GM11168 (cell line): ENCODE measurements around the gene FKBP2.

Source experiments
- in situ Hi-C: fragments of 300-500 bp; cut with MboI; formaldehyde crosslinking; loops from one replicate; pipeline ENCODE4 v1.12.0; 2022; ENCODE audit warnings: low sequenced_read_pairs; ENCODE audit not compliant: unreplicated experiment

Gene FKBP2

DNA sequence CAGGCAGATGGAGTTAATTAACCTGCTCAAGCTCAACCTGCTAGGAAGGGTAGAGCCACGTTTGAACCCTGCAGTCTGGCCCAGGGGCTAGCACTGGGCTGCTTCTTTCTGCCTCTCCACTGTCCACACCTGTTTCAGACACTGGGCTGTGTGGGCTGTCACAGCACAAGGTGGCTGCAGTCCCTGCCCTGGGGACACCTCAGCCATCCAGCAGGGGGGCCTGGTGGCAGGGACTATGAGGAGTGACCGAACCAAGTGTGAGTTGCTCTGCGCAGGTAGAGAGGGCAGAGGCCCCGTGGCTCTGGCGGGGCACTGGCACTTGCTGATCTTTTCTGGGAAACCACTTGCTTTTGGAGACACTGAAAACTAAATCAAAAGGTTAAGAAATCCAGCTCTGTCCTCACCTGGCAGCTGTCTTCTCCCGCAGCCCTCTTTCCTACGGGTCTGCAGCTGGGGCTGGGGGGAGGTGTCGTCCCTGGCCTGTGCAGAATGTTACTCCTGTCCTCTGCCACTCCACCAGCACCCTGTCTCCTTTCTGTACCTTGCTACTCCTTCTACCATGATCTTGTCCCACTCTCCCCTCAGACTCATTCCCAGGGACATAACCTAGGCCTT lies 37.8 kb downstream of the FKBP2 start:
- in situ Hi-C loops = no loop called here

- in situ Hi-C loops = no loop called here
Observed at GRCh38 chr11:64281957-64282770, 41.3 kb downstream of the FKBP2 start.

DNA sequence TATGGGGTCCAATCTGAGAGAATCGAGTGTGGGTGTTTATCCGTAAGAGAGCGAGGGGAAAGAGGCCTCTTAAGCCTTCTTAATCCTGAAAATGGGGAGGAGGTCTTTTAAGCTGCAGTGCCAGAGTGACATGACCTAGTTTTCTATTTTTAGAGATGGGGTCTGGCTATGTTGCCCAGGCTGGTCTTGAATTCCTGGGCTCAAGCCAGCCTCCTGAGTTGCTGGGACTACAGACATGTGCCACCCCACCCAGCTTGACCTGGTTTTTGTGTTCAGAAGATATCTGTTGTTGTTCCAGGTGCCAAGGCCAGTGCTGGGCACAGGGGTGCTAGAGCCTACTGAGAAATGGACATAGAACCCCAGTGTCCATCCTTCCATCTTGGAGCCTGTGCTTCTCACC lies 42.2 kb downstream of the FKBP2 start:
- in situ Hi-C loops = no loop called here

- in situ Hi-C loops = no loop called here
Observed at GRCh38 chr11:64284048-64284961, 43.4 kb downstream of the FKBP2 start, which contains the start of gene BAD. BAD (minus strand) TSS chr11:64284665; CDS start chr11:64284368, 297 bp downstream.

GRCh38 chr11:64284962-64285884 lies 44.3 kb downstream of the FKBP2 start, which contains the start of gene GPR137:
GPR137 (plus strand) TSS chr11:64285848; CDS start chr11:64286525, 677 bp downstream.
- in situ Hi-C loops = no loop called here

DNA sequence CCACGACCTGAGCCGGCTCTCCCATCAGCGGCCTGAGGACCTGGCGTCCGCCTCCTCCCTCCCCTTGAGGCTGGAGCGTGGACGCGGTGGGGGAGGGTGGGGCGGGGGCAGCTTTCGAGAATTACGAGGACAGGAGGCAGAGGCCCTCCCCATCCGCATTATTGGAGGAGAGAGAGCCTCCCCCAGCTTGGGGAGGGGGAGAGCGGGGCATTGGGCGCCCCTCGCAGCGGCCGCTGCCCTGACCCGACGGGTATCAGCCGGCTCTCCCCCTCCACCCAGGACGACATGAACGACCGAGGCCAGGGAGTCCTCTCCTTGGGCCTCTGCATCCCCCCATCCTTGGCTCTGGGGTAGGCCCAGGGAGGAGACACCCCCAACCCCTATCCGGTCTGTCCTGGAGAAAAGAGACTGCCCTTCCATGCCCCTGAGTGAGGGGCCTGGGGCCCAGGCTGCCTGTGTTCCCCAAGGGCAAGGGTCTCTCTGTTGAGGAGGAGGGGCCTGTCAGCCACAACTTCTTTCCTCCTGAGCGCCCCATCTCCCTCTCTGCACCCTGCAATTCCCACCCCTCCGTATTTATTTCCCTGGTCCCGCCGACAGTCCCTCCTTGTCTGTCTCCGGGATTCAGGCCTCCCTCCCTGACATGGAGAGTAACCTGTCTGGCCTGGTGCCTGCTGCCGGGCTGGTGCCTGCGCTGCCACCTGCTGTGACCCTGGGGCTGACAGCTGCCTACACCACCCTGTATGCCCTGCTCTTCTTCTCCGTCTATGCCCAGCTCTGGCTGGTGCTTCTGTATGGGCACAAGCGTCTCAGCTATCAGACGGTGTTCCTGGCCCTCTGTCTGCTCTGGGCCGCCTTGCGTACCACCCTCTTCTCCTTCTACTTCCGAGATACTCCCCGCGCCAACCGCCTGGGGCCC lies 45.2 kb downstream of the FKBP2 start:
- in situ Hi-C loops = no loop called here

DNA sequence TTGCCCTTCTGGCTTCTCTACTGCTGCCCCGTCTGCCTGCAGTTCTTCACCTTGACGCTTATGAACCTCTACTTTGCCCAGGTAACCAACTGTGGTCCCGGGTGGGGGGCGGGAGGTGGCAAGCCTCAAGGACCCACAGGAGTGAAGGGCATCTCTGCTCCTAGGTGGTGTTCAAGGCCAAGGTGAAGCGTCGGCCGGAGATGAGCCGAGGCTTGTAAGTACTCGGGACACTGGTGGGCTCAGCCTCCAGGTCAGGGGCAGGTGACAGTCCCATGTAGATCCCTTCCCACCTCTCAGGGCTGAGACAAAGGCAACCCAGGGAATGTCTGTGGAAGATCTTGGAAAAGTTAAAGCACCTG lies 45.9 kb downstream of the FKBP2 start:
- in situ Hi-C loops = no loop called here

- in situ Hi-C loops = no loop called here
Observed at GRCh38 chr11:64287676-64288352, 46.9 kb downstream of the FKBP2 start.

GRCh38 chr11:64288353-64288750 lies 47.5 kb downstream of the FKBP2 start:
- in situ Hi-C loops = no loop called here

DNA sequence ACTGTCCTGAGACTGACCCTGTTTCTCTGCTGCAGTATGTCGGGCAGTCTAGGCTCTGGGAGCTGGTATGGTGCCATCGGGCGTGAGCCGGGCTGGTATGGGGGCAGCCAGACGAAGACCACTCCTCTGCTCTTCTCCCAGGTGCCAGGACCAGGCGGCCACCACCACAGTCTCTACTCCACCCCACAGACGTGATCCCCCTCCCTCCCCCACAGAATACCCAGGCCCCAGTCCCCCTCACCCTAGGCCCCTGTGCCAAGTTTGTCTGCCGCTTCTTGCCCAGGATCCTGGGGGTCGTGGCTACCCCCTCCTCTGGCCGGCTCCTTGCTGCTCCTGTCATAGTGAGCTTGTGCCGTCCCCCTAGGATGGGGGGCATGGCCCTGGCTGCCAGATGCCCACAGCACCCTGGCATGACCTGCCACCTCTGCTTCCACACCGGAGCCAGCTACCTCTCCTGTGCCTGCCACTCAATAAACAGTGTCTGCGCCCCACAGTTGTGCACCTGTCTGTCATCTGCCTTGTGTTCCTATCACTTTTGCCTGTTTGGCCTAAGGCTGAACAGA lies 48.2 kb downstream of the FKBP2 start:
- in situ Hi-C loops = no loop called here

- in situ Hi-C loops = no loop called here
Observed at GRCh38 chr11:64290352-64291261, 49.7 kb downstream of the FKBP2 start.

GRCh38 chr11:64291262-64291751 lies 50.4 kb downstream of the FKBP2 start, which contains the start of gene KCNK4:
KCNK4 (plus strand) TSS chr11:64291302; CDS start chr11:64293019, 1,717 bp downstream.
- in situ Hi-C loops = no loop called here

DNA sequence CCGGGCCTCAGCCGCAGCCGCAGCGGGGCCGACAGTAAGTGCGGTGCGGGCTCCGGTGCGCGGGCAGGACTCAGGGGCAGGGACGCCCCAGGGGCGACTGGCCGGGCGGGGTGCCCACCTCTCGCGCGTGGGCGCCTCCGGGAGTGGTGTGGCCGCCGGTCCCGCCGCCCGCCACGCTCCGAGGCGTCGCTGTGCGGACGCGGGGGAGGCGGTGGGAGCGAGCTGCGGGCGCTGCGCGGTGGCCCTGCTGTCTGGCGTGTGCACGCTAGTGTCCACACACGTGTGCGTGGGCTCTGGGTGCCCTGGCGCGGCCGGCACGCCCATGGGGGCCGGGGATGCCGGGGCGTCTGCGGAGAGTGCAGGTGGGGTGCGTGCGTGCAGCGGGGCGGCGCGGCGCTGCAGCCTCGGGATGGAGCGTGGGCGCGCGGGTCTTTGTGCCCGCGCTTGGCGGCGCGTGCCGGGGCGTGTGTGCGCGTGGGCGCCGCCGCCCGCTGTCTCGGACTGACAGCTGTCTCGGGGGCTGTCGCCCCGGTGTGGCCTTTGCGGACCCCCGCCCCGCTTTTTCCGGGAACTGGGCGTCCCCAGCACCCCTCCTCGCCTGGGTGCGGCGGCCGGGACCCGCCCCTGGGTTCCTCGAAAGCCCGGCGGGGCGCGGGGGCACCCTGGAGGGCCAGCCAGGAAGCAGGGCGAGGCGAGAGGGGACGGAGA lies 51.0 kb downstream of the FKBP2 start:
- in situ Hi-C loops = no loop called here

DNA sequence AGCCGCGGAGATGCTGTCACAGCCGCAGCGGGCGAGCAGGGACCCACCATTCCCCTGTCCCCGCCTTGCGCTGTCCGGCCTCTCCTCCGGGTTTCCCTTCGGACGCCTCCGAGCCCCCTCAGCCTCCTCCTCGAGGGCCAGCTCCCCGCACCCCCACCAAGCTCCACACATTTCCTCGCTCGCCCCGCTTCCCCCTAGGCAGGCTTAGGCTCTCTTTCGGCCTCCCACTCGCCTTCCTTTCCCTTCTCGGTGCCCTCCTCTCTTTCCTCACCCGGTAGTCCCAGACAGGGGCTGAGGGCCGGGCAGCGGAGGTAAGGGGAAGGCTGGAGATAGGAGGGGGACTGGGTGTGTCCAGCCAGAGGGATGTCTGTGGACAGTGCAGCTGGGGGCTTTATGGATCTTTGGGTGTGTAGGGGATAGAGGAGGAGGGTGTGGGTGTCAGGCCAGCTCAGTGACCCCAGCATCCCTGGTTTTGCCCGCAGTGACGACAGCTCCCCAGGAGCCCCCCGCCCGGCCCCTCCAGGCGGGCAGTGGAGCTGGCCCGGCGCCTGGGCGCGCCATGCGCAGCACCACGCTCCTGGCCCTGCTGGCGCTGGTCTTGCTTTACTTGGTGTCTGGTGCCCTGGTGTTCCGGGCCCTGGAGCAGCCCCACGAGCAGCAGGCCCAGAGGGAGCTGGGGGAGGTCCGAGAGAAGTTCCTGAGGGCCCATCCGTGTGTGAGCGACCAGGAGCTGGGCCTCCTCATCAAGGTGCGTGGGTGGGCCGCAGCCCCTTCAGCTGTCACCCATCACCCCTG lies 51.8 kb downstream of the FKBP2 start:
- in situ Hi-C loops = no loop called here
